Breast epithelium (tissue), 3 donors: ENCODE results near the gene DYRK1A. TPM values are rescaled to one million over a fixed set of nuclear protein-coding genes. Genes with fewer than 3 reads are reported as not detected.

Source experiments
- total RNA-seq, 3 donors: library from RNA; depleted of rRNA; stranded (reverse); fragments of >200 nt; gene quantifications; one replicate each; pipeline ENCODE4 v1.1.0, GENCODE V29; 2016

The DYRK1A gene
- total RNA-seq, 3 donors from 2014 or later, result 71.7 to 138 (median 93.1) TPM

Other genes with a start within 250 kb of the DYRK1A start
- gene VPS26C, start 99.4 kb upstream of the DYRK1A start, total RNA-seq, result 10 to 100 TPM; 43.9 to 84.5 (median 60.6) TPM